Peyer's patch (tissue), 4 donors: Measurements from ENCODE around the gene EPB41L1. TPM values are rescaled to one million over a fixed set of nuclear protein-coding genes. Genes with fewer than 3 reads are reported as not detected.

ENCODE experiments used
- DNase-seq, 3 donors: peaks; one replicate each; pipeline ENCODE4 v3.0.0-alpha.2; 2017 to 2019
- H3K27ac ChIP-seq, 4 donors: fragments of 200-600 bp; sonication (generic); one replicate each; pipeline ENCODE4 v1.5.1; 2016 to 2019
- H3K27me3 ChIP-seq, 2 donors: fragments of 200-600 bp; sonication (generic); one replicate each; pipeline ENCODE4 v1.5.1; 2019
- H3K36me3 ChIP-seq, 3 donors: fragments of 200-600 bp; sonication (generic); one replicate each; pipeline ENCODE4 v1.5.1; 2016 to 2019
- H3K4me1 ChIP-seq, 4 donors: fragments of 200-600 bp; sonication (generic); one replicate each; pipeline ENCODE4 v1.5.1; 2016 to 2019
- H3K4me3 ChIP-seq, 4 donors: fragments of 200-600 bp; sonication (generic); 1 replicate in 3 of 4; 2 replicates in 1 of 4; pipeline ENCODE4 v1.5.1; 2016 to 2019; ENCODE audit warnings: mild to moderate bottlenecking in 1 of 4
- H3K9me3 ChIP-seq, 4 donors: fragments of 200-600 bp; sonication (generic); one replicate each; pipeline ENCODE4 v1.5.1; 2016 to 2019; ENCODE audit warnings: mild to moderate bottlenecking in 1 of 4
- CTCF ChIP-seq, 6 experiments: fragments of 450-650 bp in 4 of 6; fragments of 200-600 bp in 2 of 6; sonication (generic) in 1 of 6; IDR thresholded peaks; one replicate each; pipeline ENCODE4 v1.5.1; 2017 to 2019; ENCODE audit warnings: antibody characterized with exemption in 6 of 6, mild to moderate bottlenecking in 3 of 6, moderate library complexity in 1 of 6
- POLR2A ChIP-seq, 2 donors: fragments of 450-650 bp; IDR thresholded peaks; one replicate each; pipeline ENCODE4 v1.5.1; 2017; ENCODE audit warnings: antibody characterized with exemption in 2 of 2, mild to moderate bottlenecking in 2 of 2, moderate library complexity in 2 of 2
- total RNA-seq, 4 donors: library from RNA; depleted of rRNA; stranded (reverse); fragments of >200 nt; gene quantifications; one replicate each; pipeline ENCODE4 v1.1.0, GENCODE V29; 2016

EPB41L1 gene
- total RNA-seq, 4 donors from 2014 or later = 23.1 to 104 (median 57.2) TPM

- peaks cover 0 to 8% (median 0%) of the 10 kb centered on the region in 3 donors for H3K36me3 ChIP-seq
- no peak overlapping the region for H3K27ac ChIP-seq
- H3K27me3 ChIP-seq = no peaks in the 10 kb centered on the region
- no peak overlapping the region for H3K4me3 ChIP-seq
- TF ChIP-seq POLR2A (IDR thresholded peaks at IDR 0.05) (no peak), CTCF (IDR thresholded peaks at IDR 0.05) (no peak)
- no peaks in the 10 kb centered on the region for H3K9me3 ChIP-seq
- no peaks in the 10 kb centered on the region for H3K4me1 ChIP-seq
- DNase-seq = no peak
These were observed 62.7 kb downstream of the EPB41L1 start for GRCh38 chr20:36217226-36217625.

DNA sequence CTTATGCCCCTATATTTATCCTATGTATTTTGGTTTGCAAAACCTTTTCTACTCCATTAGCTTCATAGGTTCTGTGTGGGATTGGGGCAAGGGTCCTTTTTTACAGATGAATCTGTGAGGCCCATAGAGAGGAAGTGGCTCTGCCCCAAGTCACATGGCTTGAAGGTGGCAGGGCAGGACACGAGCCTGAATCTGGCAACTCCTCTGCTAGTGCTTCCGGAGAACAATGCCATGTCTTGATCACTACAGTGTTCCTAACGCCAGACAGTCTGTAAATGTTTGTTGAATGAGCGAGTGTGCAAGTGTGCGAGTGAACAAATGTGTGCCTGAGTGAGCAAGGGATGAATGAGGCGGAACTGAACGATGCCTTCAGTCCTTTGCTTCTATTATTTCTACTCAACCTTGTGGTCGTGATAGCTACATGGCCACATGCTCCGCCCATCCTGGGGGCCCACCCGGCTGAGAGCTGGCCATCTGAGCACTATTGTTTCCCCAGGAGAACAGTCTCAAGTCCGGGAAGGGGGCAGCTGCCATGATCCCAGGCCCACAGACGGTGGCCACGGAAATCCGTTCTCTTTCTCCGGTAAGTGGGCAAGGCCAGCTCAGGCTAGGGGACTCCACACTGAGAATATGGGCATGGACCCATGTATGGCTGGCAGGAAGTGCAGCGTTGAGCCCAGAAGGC, 64.0 kb downstream of the EPB41L1 start:
- Histone ChIP-seq H3K27me3 (no peaks in the 10 kb centered on the region), H3K4me1 (no peaks in the 10 kb centered on the region), H3K4me3 (no peak overlapping the region), H3K27ac (no peak overlapping the region), H3K9me3 (no peaks in the 10 kb centered on the region), H3K36me3 (peaks cover 0 to 8% (median 0%) of the 10 kb centered on the region in 3 donors)
- TF ChIP-seq POLR2A (IDR thresholded peaks at IDR 0.05) (no peak), CTCF (IDR thresholded peaks at IDR 0.05) (no peak)
- no peak for DNase-seq

GRCh38 chr20:36219671-36220220, 65.2 kb downstream of the EPB41L1 start:
- no peak overlapping the region for H3K27ac ChIP-seq
- no peak overlapping the region for H3K4me3 ChIP-seq
- peaks cover 0 to 8% (median 0%) of the 10 kb centered on the region in 3 donors for H3K36me3 ChIP-seq
- no peak for DNase-seq
- no peak for TF ChIP-seq POLR2A (IDR thresholded peaks at IDR 0.05)
- no peak for TF ChIP-seq CTCF (IDR thresholded peaks at IDR 0.05)
- H3K4me1 ChIP-seq = no peaks in the 10 kb centered on the region
- H3K27me3 ChIP-seq = no peaks in the 10 kb centered on the region
- no peaks in the 10 kb centered on the region for H3K9me3 ChIP-seq

DNA sequence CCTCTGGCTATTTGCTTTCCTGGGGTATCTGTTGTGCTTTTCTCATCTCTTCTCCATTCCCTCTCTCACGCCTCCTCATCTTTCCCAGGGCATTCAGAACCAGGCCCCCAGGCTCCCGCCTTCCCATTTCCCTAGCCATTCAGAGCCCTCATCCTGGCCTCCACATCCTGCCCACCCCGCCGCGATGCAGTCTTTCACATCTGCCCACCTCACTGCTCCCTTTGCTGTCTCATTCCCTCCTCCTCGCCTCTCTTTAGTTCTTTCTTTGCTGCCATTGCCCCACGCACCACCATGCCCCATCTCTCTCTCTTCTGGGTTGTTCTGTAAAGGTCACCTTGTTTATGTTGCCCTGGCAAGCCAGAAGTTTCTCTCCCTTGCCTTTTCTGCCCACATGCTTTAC, 71.1 kb downstream of the EPB41L1 start:
- TF ChIP-seq POLR2A (IDR thresholded peaks at IDR 0.05) (no peak), CTCF (IDR thresholded peaks at IDR 0.05) (no peak)
- Histone ChIP-seq H3K27me3 (no peaks in the 10 kb centered on the region), H3K4me3 (no peak overlapping the region), H3K36me3 (peaks cover 0 to 10% (median 0%) of the 10 kb centered on the region in 3 donors), H3K4me1 (no peaks in the 10 kb centered on the region), H3K9me3 (no peaks in the 10 kb centered on the region), H3K27ac (no peak overlapping the region)
- no peak for DNase-seq

DNA sequence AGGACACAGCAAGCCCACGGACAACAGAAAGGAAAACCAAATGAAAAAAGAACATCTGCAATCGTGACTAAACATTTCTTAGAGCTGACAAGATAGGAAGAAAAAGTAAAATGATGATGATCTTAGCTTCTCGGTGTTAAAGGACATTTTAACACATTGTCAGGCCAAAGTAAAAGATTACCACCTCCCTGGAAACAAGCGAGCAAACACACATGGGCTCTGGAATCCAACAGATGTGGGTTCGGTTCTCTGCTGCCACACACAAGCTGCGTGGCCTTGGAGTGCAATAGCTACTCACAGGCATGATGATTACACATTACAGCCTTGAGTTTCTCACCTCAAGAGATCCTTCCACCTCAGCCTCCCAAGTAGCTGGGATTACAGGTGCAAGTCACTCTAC, 74.2 kb downstream of the EPB41L1 start:
- TF ChIP-seq CTCF (IDR thresholded peaks at IDR 0.05) (no peak), POLR2A (IDR thresholded peaks at IDR 0.05) (no peak)
- Histone ChIP-seq H3K36me3 (peaks cover 0 to 10% (median 0%) of the 10 kb centered on the region in 3 donors), H3K9me3 (no peaks in the 10 kb centered on the region), H3K27ac (no peak overlapping the region), H3K4me3 (no peak overlapping the region), H3K27me3 (no peaks in the 10 kb centered on the region), H3K4me1 (no peaks in the 10 kb centered on the region)
- no peak for DNase-seq
